ENCODE results near the gene KLF3.

KLF3 gene

GRCh38 chr4:38706301-38706700 lies 42.3 kb downstream of the KLF3 start (continued):
- TF ChIP-seq ZNF518A (tag by site-specific recombination; conservative IDR thresholded peaks at IDR 0.05; ENCODE audit: low read depth) (no peak), ZNF777 (tag by site-specific recombination; IDR thresholded peaks at IDR 0.05; ENCODE audit: borderline replicate concordance) (no peak), ZNF341 (tag by site-specific recombination; IDR thresholded peaks at IDR 0.05; ENCODE audit: low read depth) (no peak)

DNA sequence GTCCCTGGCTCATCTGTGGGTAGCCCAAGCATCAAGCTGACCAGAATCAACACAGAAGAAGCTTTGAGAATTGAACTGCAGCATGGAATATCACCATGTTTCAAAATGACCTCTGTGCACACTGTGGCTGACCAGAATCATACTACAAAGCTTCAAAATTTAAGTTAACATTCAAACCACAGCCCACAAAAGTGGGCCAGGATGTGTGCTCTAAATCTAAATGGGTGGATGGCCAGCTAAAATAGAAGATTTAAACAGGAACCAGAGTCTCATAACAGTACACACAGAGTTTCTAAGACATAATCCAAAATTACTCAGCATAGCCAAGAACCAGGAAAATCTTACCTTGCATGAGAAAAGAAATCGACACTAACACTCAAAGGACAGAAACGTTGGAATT lies 46.1 kb downstream of the KLF3 start:
- no peaks in the 10 kb centered on the region for H3K36me3 ChIP-seq (ENCODE audit: control insufficient read depth in 2 of 2, insufficient read depth in 1 of 2, low read length in 2 of 2)
- no peak for TF ChIP-seq ZNF214 (tag by site-specific recombination; IDR thresholded peaks at IDR 0.05; ENCODE audit: borderline replicate concordance)
- TF ChIP-seq, protein P1, sequence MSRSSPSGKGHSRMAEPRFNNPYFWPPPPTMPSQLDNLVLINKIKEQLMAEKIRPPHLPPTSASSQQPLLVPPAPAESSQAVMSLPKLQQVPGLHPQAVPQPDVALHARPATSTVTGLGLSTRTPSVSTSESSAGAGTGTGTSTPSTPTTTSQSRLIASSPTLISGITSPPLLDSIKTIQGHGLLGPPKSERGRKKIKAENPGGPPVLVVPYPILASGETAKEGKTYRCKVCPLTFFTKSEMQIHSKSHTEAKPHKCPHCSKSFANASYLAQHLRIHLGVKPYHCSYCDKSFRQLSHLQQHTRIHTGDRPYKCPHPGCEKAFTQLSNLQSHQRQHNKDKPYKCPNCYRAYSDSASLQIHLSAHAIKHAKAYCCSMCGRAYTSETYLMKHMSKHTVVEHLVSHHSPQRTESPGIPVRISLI (tag by site-specific recombination; IDR thresholded peaks at IDR 0.05): no peak
- H3K4me3 ChIP-seq (ENCODE audit: low read depth, low read length): no peak overlapping the region
- no peaks in the 10 kb centered on the region for H3K4me1 ChIP-seq (ENCODE audit: control insufficient read depth, insufficient read depth, low read length)
- POLR2A ChIA-PET: no interaction called here
- CTCF ChIA-PET: no interaction called here
- no peak overlapping the region for H3K27ac ChIP-seq (ENCODE audit: extremely low read depth, low read depth, low read length)
- no peaks in the 10 kb centered on the region for H3K9me3 ChIP-seq (ENCODE audit: control insufficient read depth, insufficient read depth, low read depth, low read length)

- CTCF ChIA-PET: interaction anchor here (1.0 kb wide), 1 partner anchor 35 kb away, joined by 3 read pairs; no protein-coding TSS in a partner anchor
- Histone ChIP-seq H3K4me3 (ENCODE audit: low read depth, low read length) (no peak overlapping the region), H3K4me1 (ENCODE audit: control insufficient read depth, insufficient read depth, low read length) (no peaks in the 10 kb centered on the region), H3K36me3 (ENCODE audit: control insufficient read depth in 2 of 2, insufficient read depth in 1 of 2, low read length in 2 of 2) (no peaks in the 10 kb centered on the region), H3K27ac (ENCODE audit: extremely low read depth, low read depth, low read length) (no peak overlapping the region), H3K9me3 (ENCODE audit: control insufficient read depth, insufficient read depth, low read depth, low read length) (no peaks in the 10 kb centered on the region)
- POLR2A ChIA-PET: no interaction called here
- TF ChIP-seq ZNF184 (tag by site-specific recombination; IDR thresholded peaks at IDR 0.05) (no peak), ZNF670 (tag by site-specific recombination; IDR thresholded peaks at IDR 0.05; ENCODE audit: low read depth) (no peak), ZNF514 (tag by site-specific recombination; IDR thresholded peaks at IDR 0.05) (no peak), KLF16 (tag by site-specific recombination; IDR thresholded peaks at IDR 0.05) (no peak), KLF8 (tag by site-specific recombination; IDR thresholded peaks at IDR 0.05) (no peak), ZNF211 (tag by site-specific recombination; IDR thresholded peaks at IDR 0.05; ENCODE audit: low read depth) (no peak), FEZF1 (tag by site-specific recombination; IDR thresholded peaks at IDR 0.05) (no peak), ZNF610 (tag by site-specific recombination; IDR thresholded peaks at IDR 0.05; ENCODE audit: borderline replicate concordance) (no peak), MZF1 (tag by site-specific recombination; IDR thresholded peaks at IDR 0.05; ENCODE audit: borderline replicate concordance) (no peak), ZNF148 (tag by site-specific recombination; IDR thresholded peaks at IDR 0.05; ENCODE audit: borderline replicate concordance) (no peak), ZNF366 (tag by site-specific recombination; conservative IDR thresholded peaks at IDR 0.05) (no peak), KLF7 (tag by site-specific recombination; IDR thresholded peaks at IDR 0.05; ENCODE audit: borderline replicate concordance) (no peak), ZIC2 (tag by site-specific recombination; IDR thresholded peaks at IDR 0.05) (no peak)
- TF ChIP-seq, protein P2, sequence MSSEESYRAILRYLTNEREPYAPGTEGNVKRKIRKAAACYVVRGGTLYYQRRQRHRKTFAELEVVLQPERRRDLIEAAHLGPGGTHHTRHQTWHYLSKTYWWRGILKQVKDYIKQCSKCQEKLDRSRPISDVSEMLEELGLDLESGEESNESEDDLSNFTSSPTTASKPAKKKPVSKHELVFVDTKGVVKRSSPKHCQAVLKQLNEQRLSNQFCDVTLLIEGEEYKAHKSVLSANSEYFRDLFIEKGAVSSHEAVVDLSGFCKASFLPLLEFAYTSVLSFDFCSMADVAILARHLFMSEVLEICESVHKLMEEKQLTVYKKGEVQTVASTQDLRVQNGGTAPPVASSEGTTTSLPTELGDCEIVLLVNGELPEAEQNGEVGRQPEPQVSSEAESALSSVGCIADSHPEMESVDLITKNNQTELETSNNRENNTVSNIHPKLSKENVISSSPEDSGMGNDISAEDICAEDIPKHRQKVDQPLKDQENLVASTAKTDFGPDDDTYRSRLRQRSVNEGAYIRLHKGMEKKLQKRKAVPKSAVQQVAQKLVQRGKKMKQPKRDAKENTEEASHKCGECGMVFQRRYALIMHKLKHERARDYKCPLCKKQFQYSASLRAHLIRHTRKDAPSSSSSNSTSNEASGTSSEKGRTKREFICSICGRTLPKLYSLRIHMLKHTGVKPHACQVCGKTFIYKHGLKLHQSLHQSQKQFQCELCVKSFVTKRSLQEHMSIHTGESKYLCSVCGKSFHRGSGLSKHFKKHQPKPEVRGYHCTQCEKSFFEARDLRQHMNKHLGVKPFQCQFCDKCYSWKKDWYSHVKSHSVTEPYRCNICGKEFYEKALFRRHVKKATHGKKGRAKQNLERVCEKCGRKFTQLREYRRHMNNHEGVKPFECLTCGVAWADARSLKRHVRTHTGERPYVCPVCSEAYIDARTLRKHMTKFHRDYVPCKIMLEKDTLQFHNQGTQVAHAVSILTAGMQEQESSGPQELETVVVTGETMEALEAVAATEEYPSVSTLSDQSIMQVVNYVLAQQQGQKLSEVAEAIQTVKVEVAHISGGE (tag by site-specific recombination; conservative IDR thresholded peaks at IDR 0.05; ENCODE audit: low read depth): no peak
Measured at GRCh38 chr4:38711066-38711465, 47.1 kb downstream of the KLF3 start.
